OCI-LY7 (cell line): ENCODE measurements around the gene MGRN1. TPM values are rescaled to one million over a fixed set of nuclear protein-coding genes. Genes with fewer than 3 reads are reported as not detected.

ENCODE experiments used
- BruUV-seq: library from RNA; stranded (reverse); fragments of 400-500 nt; replicated peaks from 2 replicates; lab custom pipeline; 2021; lab: Mats Ljungman, UMichigan
- CTCF ChIA-PET: fragments of 300-600 bp; sonication (Branson Sonifier 250); formaldehyde crosslinking; loops from one replicate; lab custom pipeline; 2022; ENCODE audit warnings: antibody characterized with exemption; ENCODE audit not compliant: unreplicated experiment; lab: Charles Lee
- POLR2A ChIA-PET: fragments of 300-600 bp; sonication (Branson Sonifier 250); formaldehyde crosslinking; loops from one replicate; lab custom pipeline; 2022; ENCODE audit warnings: antibody characterized with exemption; lab: Charles Lee
- DNase-seq: peaks from one replicate; pipeline ENCODE4 v3.0.0-alpha.2; 2015; ENCODE audit warnings: low spot score
- H2AFZ ChIP-seq: fragments of 200-600 bp; sonication (generic), shearing (Covaris generic); 2 replicates; pipeline ENCODE4 v1.6.1; 2014; ENCODE audit warnings: mild to moderate bottlenecking, antibody characterized with exemption, low read length, moderate library complexity
- H3K27ac ChIP-seq: fragments of 200-600 bp; sonication (generic); 2 replicates; pipeline ENCODE4 v1.5.1; 2014; ENCODE audit warnings: mixed run types, low read depth, mild to moderate bottlenecking, moderate library complexity, low read length, inconsistent platforms; ENCODE audit not compliant: poor library complexity, severe bottlenecking
- H3K36me3 ChIP-seq: fragments of 200-600 bp; sonication (generic); 2 replicates; pipeline ENCODE4 v1.6.1; 2014; ENCODE audit warnings: mild to moderate bottlenecking, antibody characterized with exemption, low read length, moderate library complexity, mixed read lengths; ENCODE audit not compliant: insufficient read depth
- H3K4me1 ChIP-seq: fragments of 200-600 bp; sonication (generic); 2 replicates; pipeline ENCODE4 v1.5.1; 2014; ENCODE audit warnings: mild to moderate bottlenecking, low read length; ENCODE audit not compliant: insufficient read depth, poor library complexity, severe bottlenecking
- H3K4me2 ChIP-seq: fragments of 200-600 bp; sonication (generic); 2 replicates; pipeline ENCODE4 v1.6.1; 2014; ENCODE audit warnings: mild to moderate bottlenecking, low read length
- H3K4me3 ChIP-seq: fragments of 200-600 bp; sonication (generic); 2 replicates; pipeline ENCODE4 v1.5.1; 2014; ENCODE audit warnings: mild to moderate bottlenecking, low read depth, low read length; ENCODE audit not compliant: poor library complexity, severe bottlenecking
- H3K79me2 ChIP-seq: fragments of 200-600 bp; sonication (generic); 2 replicates; pipeline ENCODE4 v1.6.1; 2016; ENCODE audit warnings: low read depth, mild to moderate bottlenecking, low read length, moderate library complexity, mixed read lengths; ENCODE audit not compliant: insufficient read depth
- H3K9me2 ChIP-seq: fragments of 200-600 bp; sonication (generic); 2 replicates; pipeline ENCODE4 v1.6.1; 2016; ENCODE audit warnings: mild to moderate bottlenecking, low read length, mixed read lengths; ENCODE audit not compliant: insufficient read depth
- H3K9me3 ChIP-seq: fragments of 200-600 bp; sonication (generic); 2 replicates; pipeline ENCODE4 v1.6.1; 2014; ENCODE audit warnings: mild to moderate bottlenecking, mixed run types, low read length, mixed read lengths
- H4K20me1 ChIP-seq: fragments of 200-600 bp; sonication (generic); 2 replicates; pipeline ENCODE4 v1.6.1; 2014; ENCODE audit warnings: mild to moderate bottlenecking, antibody characterized with exemption, low read length, moderate library complexity, mixed read lengths; ENCODE audit not compliant: insufficient read depth
- CTCF ChIP-seq: fragments of 200-600 bp; sonication (generic); conservative IDR thresholded peaks from 2 replicates; pipeline ENCODE4 v1.5.1; 2014; ENCODE audit warnings: mild to moderate bottlenecking, antibody characterized with exemption, low read length, moderate library complexity, mixed read lengths
- EZH2phosphoT487 ChIP-seq: fragments of 200-600 bp; sonication (generic); IDR thresholded peaks from 2 replicates; pipeline ENCODE4 v1.6.1; 2018; ENCODE audit warnings: low read depth, borderline replicate concordance, mild to moderate bottlenecking, mixed run types, antibody characterized with exemption, low read length, moderate library complexity, mixed read lengths
- intact Hi-C: fragments of 100-400 bp; cut with micrococcal nuclease; formaldehyde crosslinking; loops from one replicate; pipeline ENCODE4 v1.10.0; 2022; ENCODE audit not compliant: unreplicated experiment
- total RNA-seq, 2 experiments: library from RNA; depleted of rRNA in 1 of 2; stranded (reverse); fragments of >200 nt in 1 of 2; shearing (Covaris generic) in 1 of 2; gene quantifications; 2 replicates each; pipeline ENCODE4 v1.2.3, GENCODE V29; 2014 to 2022

The MGRN1 gene
- total RNA-seq, 2 experiments from 2014 or later: 14.1 to 43.1 TPM

- CTCF ChIA-PET: no interaction called here
- intact Hi-C loops: no loop called here
- DNase-seq: no peak
Measured at GRCh38 chr16:4704491-4704890, 79.9 kb downstream of the MGRN1 start.

GRCh38 chr16:4704913-4705312 is 80.3 kb downstream of the MGRN1 start:
- DNase-seq: no peak
- no TSS peak for BruUV-seq
- no peak overlapping the region for H2AFZ ChIP-seq
- H3K4me3 ChIP-seq: no peak overlapping the region
- ChIA-PET CTCF (no interaction called here), POLR2A (no interaction called here)
- no peaks in the 10 kb centered on the region for H3K9me2 ChIP-seq
- no peak overlapping the region for H3K27ac ChIP-seq
- H3K36me3 ChIP-seq: peaks cover 39% of the 10 kb centered on the region; the same call in 1 of the 2 replicates
- H4K20me1 ChIP-seq: no peaks in the 10 kb centered on the region
- H3K79me2 ChIP-seq: no peaks in the 10 kb centered on the region
- no peaks in the 10 kb centered on the region for H3K9me3 ChIP-seq
- H3K4me1 ChIP-seq: no peaks in the 10 kb centered on the region
- no peak overlapping the region for H3K4me2 ChIP-seq
- no peak for TF ChIP-seq EZH2phosphoT487
- no peak for TF ChIP-seq CTCF
- intact Hi-C loops: no loop called here

More at GRCh38 chr16:4704491-4704890, 79.9 kb downstream of the MGRN1 start:
- Histone ChIP-seq H3K4me1 (no peaks in the 10 kb centered on the region), H3K9me3 (no peaks in the 10 kb centered on the region), H3K27ac (no peak overlapping the region), H3K36me3 (peaks cover 39% of the 10 kb centered on the region; the same call in 1 of the 2 replicates), H3K79me2 (no peaks in the 10 kb centered on the region), H3K4me2 (no peak overlapping the region), H3K9me2 (no peaks in the 10 kb centered on the region), H4K20me1 (no peaks in the 10 kb centered on the region), H3K4me3 (no peak overlapping the region), H2AFZ (no peak overlapping the region)
- TF ChIP-seq EZH2phosphoT487: no peak
- no TSS peak for BruUV-seq
- POLR2A ChIA-PET: no interaction called here

GRCh38 chr16:4706871-4707270 is 82.2 kb downstream of the MGRN1 start:
- intact Hi-C loops: no loop called here
- CTCF ChIA-PET: no interaction called here
- H3K4me2 ChIP-seq: no peak overlapping the region
- H2AFZ ChIP-seq: no peak overlapping the region
- TF ChIP-seq CTCF (no peak), EZH2phosphoT487 (no peak)
- no peaks in the 10 kb centered on the region for H3K9me2 ChIP-seq
- no TSS peak for BruUV-seq
- no peak overlapping the region for H3K27ac ChIP-seq
- no peaks in the 10 kb centered on the region for H3K79me2 ChIP-seq
- H3K4me1 ChIP-seq: no peaks in the 10 kb centered on the region
- no peaks in the 10 kb centered on the region for H3K9me3 ChIP-seq
- DNase-seq: no peak
- H4K20me1 ChIP-seq: no peaks in the 10 kb centered on the region
- no peak overlapping the region for H3K4me3 ChIP-seq
- H3K36me3 ChIP-seq: peaks cover 37% of the 10 kb centered on the region; the same call in 1 of the 2 replicates
- POLR2A ChIA-PET: interaction anchor here (0.7 to 1.5 kb wide), 2 partner anchors 27 to 339 kb away, joined by 4 to 5 read pairs; partner anchors contain the start of genes ANKS3 and DNAAF8
